ENCODE data around the gene PTPRM.

Gene PTPRM

GRCh38 chr18:8257851-8258434 is 690.8 kb downstream of the PTPRM start:
- no peak for DNase-seq

- no peak for DNase-seq
Measured at GRCh38 chr18:8260319-8260718, 693.2 kb downstream of the PTPRM start.

GRCh38 chr18:8260827-8261226 is 693.7 kb downstream of the PTPRM start:
- DNase-seq = no peak

DNA sequence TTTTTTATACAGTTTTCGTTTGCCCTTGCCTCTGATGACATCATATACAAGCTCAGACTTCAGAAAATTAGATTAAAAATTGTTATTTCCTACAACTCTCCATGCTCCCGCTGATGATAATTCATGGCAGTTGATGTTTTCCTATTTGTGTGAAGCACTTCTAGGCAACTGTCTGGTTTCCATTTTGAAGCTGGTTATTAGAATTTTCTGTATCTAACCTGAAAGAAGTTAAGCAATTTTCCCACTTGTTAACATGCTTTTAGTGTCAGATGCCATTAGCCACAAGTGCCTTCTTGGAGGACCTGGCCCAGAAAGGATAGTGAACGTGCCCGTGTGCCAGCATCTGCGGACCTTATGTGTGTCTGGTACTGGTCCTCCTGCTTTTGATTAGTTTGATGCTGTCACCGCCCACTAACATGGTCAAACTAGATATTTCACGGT is 694.6 kb downstream of the PTPRM start:
- no peak for DNase-seq

DNA sequence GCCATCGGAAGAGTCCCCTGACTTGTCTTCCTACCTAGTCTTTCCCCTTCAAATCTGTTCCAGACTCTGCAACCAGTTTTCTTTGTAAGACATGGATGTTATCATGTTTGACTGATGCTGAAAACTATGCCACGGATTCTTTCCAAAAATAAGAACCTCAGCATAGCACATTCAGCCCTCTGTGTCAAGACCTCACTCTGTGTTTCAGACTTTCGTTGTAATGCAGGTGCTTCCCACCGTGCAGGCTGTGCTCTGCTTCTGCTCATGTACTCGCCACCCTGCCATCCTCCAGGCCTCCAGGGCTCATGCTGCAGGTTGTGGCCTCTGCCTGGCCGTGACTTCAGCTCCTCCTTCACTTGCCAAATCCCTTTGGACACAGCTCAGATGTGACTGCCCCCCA is 695.1 kb downstream of the PTPRM start:
- no peak for DNase-seq

- no peak for DNase-seq
Measured at GRCh38 chr18:8264116-8264515, 697.0 kb downstream of the PTPRM start.

- DNase-seq = no peak
Measured at GRCh38 chr18:8264861-8265411, 697.8 kb downstream of the PTPRM start.

DNA sequence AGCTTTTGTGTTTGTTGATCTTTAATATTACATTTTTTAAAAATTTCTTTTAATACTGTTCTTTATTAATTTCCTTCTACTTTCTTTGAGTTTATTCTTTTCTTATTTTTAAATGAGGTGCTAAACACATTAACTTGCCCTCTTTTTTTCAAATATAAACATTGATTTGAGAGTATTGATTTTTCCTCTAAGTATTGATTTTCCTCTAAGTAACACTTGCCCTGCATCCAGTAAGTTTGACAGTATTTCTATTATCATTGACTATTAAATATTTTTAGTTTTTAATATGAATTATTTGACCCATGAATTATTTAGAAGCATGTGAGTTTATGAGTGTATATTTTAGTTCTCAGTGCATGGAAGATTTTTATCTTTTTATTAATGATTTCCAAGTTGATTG is 705.1 kb downstream of the PTPRM start:
- no peak for DNase-seq

DNA sequence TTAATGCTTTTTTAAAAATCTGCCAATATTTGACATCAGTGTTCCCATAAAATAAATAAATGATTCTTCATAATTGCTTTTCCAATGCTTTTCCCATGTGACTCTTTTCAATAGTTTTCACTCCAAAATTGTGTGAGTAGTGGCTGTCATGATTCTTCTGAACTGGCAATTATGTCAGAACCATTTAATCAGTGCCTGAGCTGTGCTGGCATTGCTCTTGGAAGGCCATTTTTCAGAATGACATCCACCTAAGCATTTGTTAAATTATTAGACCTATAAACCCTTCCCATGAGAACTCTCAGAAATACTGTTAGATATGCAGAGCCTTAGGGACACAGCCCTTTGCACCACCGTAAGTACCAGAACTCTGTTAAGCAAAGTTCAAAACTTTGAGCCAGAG is 707.3 kb downstream of the PTPRM start:
- DNase-seq = no peak

GRCh38 chr18:8276406-8276805 is 709.3 kb downstream of the PTPRM start:
- DNase-seq = no peak

- DNase-seq = no peak
Measured at GRCh38 chr18:8277270-8277669, 710.2 kb downstream of the PTPRM start.

- no peak for DNase-seq
Measured at GRCh38 chr18:8279346-8279745, 712.2 kb downstream of the PTPRM start.

GRCh38 chr18:8279781-8280330 is 712.7 kb downstream of the PTPRM start:
- no peak for DNase-seq

DNA sequence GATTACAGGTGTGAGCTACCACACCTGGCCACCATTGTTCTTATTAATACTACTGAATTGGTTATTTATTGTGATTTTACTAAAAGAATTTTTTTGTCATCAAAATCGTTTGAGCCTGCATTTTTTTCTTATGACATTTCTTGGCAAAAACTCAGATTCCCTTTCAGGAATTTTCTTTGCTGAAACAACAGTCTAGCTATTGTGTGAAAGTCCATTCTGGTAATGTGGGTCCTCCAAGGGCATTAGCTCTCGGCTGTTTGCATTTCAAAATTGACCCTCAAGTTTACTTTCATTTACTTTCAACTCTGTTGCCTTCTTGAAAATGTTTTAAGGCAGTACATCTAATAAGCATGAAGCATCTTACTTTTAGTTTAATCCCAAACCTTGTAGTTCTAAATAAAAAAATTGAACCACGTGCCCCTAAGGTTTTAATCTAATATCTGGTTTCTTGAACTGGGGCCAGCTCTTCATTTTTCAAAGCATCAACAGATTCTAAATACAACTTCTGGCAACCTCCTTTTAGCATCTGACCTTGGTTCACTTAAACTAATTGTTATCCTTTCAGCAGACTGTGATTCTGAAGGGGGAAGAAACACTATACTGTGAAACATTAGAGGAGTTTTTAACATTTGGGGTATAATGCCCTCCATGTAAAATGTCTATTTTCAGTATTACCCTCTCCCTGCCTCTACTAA is 716.9 kb downstream of the PTPRM start:
- no peak for DNase-seq

GRCh38 chr18:8286303-8286702 is 719.2 kb downstream of the PTPRM start:
- DNase-seq = no peak

DNA sequence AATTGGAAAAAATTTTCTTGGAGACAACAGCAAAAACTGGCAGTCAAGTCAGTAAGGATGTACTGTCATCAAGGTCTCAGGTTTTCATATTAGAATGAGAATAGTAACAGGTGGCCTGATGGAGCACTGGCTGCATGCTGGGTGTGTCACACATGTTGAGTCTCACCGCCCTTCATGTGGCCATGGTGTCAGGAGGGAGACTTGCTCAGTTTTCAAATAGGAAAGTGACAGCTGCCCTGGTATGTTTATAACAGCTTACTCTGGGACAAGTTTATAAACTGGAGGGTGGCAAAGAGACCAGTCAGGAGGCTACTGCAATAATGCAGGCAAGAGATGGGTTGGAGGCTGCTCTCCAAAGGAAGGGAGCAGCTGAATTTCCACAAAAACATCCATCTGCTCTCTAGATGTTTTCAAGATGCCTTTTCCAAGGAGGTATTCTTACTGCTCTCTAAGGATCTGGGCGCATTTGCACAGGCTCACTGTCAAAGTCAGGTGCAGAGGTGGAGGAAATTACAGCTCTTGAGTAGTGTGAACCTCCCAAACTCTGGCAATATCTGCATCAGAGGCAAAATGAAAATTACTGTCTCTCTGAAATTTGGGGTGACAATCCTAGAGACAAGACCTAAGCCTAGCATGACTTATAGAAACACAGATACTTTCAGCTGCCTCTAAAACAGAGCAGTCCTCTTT is 720.2 kb downstream of the PTPRM start:
- no peak for DNase-seq

DNA sequence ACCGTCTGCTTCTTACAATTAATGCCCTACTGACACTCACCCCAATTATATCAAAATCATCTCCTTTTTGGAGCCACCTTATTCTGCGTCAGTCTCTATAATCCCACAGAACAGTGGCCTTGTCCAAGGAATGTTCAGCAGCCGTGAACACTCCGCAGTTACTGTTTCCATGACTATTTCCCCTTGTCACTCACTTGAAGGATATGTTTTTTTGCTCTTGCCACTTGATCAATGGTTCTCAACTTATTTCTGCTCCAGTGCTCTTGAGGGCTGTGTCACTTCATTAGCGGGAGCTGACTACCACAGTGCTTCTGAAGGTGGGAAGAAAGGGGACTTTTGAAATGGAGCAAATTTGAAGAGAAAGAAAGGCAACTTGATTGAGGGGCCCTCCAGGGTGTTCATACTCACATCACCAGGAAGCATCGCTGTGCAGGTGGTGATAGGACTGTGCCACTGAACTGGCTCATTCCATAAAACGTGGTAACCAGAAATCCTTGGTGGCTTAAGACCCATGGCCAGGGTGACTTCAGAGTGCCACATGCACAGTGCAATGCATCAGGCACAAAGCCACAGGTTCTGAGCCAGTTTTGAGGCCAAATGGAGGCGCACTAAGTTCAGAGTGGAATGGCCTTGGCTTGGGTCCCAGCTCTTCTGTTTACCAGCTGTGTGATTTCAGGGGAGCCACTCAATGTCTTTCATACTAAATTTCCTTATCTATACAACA is 721.5 kb downstream of the PTPRM start:
- DNase-seq = no peak

GRCh38 chr18:8290435-8290834 is 723.3 kb downstream of the PTPRM start:
- no peak for DNase-seq

DNA sequence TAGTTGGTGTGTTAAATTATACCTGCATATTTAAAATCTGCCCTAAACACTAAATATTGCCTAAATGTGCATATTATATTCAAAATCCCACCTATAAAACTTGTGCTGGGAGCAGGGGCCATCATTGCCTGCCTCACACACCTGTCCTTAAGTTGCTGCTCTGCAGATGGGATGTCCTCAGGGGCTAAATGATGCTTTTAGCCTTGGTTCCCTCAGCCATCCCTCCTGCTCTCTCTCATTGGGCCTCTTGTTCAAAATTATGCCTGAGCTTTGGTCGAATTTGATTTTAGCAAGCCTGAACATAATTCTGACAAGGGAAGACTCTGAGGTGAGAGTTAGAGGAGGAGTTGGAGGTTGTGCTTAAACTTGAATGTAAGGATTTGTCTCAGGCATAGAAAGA is 723.8 kb downstream of the PTPRM start:
- no peak for DNase-seq

- no peak for DNase-seq
Measured at GRCh38 chr18:8293184-8293583, 726.1 kb downstream of the PTPRM start.

DNA sequence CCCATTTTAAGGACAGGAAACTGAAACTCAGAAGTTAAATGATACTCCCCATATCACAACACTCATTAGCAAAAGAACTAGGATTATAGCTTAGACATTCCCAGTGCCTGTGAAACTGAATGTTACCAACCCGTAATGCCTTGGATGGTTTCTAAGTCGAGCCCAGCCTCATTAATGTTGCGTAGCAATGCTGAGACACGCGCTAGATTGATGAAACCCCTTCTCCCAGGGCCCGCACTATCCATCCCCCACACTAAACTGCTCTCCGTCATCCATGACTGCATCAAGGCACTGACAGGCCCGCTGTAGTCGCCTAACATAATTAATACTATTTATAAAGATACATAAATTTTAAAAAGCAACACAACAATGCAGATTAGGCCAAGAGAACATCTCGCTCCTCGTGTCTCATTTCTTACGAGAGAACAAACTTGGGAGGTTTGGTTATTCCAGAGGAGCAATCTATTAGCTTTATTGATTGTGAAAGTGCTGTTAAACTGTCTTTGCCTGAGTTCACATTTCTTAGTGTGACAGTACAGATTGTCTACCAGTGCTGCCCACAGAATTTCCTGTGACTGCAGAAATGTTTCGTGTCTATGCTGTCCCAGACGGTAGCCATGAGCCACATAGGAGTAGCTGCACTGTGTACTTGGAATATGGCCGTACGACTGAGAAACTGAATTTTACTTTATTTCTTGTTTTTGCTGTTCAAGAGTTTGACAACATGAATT is 729.9 kb downstream of the PTPRM start:
- DNase-seq = no peak

DNA sequence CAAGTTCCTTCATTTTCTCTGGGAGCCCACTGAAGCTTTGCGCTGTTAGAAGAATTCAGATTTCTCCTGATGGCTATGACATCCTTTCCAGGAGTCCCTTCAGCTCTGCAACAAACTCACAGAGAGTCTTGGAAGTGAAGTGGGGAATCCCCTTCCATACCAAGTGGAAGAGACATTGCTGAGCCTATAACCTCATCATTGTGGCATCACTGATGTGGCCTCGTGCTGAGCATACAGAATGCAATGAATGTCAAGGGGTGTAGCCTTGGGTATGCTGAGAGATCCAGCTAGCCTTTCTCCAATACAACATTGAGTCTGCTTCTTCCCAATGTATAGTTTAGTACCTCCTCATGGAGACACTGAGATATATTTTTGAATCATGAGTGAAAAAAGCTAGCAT is 731.1 kb downstream of the PTPRM start:
- no peak for DNase-seq

Data from NCI-H1105 (cell line).